Measurements from ENCODE around the gene EME2.

EME2 gene

DNA sequence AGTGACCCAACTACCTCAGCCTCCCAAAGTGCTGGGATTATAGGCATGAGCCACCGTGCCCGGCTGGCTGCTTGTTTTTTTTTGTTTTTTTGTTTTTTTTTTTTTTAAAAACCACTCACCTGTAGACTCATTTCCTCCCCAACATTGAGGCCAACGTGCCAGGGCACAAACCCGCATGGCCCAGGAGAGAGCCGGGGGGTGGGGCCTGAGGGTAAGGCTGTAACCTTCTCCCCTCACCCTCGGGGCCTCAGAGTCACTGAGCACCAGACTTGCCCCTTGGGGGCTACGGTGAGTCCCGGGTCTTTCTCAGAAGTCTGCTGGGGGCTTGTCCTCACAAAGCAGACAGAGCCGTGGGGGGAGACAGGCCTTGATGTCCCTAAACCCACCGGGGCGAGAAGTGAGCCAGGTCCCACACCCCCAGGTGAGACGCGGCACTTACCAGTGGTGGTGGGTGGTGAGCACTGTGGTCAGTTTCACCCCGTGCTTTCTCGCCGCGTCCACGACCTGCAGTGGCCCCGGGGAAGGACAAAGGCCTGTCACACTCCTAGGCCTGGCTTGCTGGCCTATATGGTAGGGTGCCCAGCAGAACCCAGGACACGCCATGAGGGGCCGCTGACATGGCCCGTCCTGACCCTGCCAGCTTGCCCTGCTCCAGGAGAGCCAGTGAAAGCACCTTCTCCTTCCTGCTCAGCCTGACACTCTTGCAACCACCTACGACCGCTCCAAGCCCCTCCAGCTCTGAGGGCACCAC is 49.4 kb downstream of the EME2 start:
- H3K27me3 ChIP-seq (ENCODE audit: low read depth, low read length), result no peaks in the 10 kb centered on the region
- H4K20me1 ChIP-seq (ENCODE audit: insufficient read depth, low read length), result no peaks in the 10 kb centered on the region
- no peak overlapping the region for H2AFZ ChIP-seq (ENCODE audit: low read depth, low read length)
- H3K9me3 ChIP-seq (ENCODE audit: insufficient read depth, low read length), result no peaks in the 10 kb centered on the region
- H3K36me3 ChIP-seq (replicated peaks; ENCODE audit: low read depth, low read length), result no peaks in the 10 kb centered on the region
- peaks cover 10% of the 10 kb centered on the region; the same call in 1 of the 2 replicates for H3K79me2 ChIP-seq (ENCODE audit: low read length)
- H3K4me1 ChIP-seq (ENCODE audit: low read length), result peaks cover 12% of the 10 kb centered on the region; the same call in 1 of the 2 replicates
- H3K4me3 ChIP-seq (ENCODE audit: low read length), result no peak overlapping the region
- no peak overlapping the region for H3K27ac ChIP-seq (ENCODE audit: low read length)
- no peak overlapping the region for H3K4me2 ChIP-seq (ENCODE audit: low read length)
- TF ChIP-seq, protein P1, sequence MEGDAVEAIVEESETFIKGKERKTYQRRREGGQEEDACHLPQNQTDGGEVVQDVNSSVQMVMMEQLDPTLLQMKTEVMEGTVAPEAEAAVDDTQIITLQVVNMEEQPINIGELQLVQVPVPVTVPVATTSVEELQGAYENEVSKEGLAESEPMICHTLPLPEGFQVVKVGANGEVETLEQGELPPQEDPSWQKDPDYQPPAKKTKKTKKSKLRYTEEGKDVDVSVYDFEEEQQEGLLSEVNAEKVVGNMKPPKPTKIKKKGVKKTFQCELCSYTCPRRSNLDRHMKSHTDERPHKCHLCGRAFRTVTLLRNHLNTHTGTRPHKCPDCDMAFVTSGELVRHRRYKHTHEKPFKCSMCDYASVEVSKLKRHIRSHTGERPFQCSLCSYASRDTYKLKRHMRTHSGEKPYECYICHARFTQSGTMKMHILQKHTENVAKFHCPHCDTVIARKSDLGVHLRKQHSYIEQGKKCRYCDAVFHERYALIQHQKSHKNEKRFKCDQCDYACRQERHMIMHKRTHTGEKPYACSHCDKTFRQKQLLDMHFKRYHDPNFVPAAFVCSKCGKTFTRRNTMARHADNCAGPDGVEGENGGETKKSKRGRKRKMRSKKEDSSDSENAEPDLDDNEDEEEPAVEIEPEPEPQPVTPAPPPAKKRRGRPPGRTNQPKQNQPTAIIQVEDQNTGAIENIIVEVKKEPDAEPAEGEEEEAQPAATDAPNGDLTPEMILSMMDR (IDR thresholded peaks at IDR 0.05; ENCODE audit: low read depth, low read length), result no peak
- TF ChIP-seq EZH2phosphoT487 (IDR thresholded peaks at IDR 0.05; ENCODE audit: low read depth), result no peak
- H3K9ac ChIP-seq (ENCODE audit: low read length), result no peak overlapping the region

DNA sequence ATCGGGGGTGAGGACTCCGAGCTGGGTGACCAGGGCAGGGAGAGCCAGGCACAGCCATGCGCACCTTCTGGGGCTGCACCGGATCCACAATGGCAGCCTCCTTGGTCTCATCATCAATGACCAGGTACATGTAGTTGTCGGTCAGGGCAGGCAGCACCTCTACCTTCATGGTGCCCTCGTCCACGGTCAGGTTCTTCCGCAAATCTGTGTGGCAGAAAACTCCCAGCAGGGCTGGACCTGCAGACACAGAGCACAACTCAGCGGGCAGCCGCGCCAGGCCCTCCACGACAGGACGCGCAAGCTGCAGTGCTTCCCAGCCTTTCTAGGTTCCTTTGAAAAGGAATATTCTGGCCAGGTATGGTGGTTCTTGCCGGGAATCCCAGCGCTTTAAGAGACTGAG is 50.2 kb downstream of the EME2 start:
- no peak for TF ChIP-seq EZH2phosphoT487 (IDR thresholded peaks at IDR 0.05; ENCODE audit: low read depth)
- TF ChIP-seq, protein P1 (IDR thresholded peaks at IDR 0.05; ENCODE audit: low read depth, low read length), result no peak
- H3K4me3 ChIP-seq (ENCODE audit: low read length), result no peak overlapping the region
- peaks cover 17% of the 10 kb centered on the region for H3K79me2 ChIP-seq (ENCODE audit: low read length)
- H3K36me3 ChIP-seq (replicated peaks; ENCODE audit: low read depth, low read length), result no peaks in the 10 kb centered on the region
- no peaks in the 10 kb centered on the region for H4K20me1 ChIP-seq (ENCODE audit: insufficient read depth, low read length)
- H3K27me3 ChIP-seq (ENCODE audit: low read depth, low read length), result no peaks in the 10 kb centered on the region
- H2AFZ ChIP-seq (ENCODE audit: low read depth, low read length), result no peak overlapping the region
- peaks cover 15% of the 10 kb centered on the region for H3K4me1 ChIP-seq (ENCODE audit: low read length)
- no peak overlapping the region for H3K27ac ChIP-seq (ENCODE audit: low read length)
- no peaks in the 10 kb centered on the region for H3K9me3 ChIP-seq (ENCODE audit: insufficient read depth, low read length)
- no peak overlapping the region for H3K9ac ChIP-seq (ENCODE audit: low read length)
- H3K4me2 ChIP-seq (ENCODE audit: low read length), result no peak overlapping the region

DNA sequence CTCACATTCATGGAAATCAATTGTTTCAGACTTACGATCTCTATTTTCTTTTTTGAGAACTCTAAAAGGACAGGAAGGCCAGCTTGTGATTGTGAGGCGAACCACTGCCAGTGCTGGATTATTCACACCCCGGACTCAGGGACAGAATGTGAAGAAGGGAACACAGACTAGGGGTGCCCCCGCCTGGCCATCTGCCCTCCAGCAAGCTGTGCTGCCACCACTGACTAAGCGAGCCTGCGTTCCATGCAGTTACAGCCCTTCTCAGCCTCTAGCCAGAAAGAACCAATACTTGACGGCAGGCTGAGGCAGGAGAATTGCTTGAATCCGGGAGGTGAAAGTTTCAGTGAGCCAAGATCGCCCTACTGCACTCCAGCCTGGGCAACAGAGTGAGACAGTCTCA is 51.2 kb downstream of the EME2 start:
- Histone ChIP-seq H3K27ac (ENCODE audit: low read length) (no peak overlapping the region), H3K4me2 (ENCODE audit: low read length) (no peak overlapping the region), H3K4me3 (ENCODE audit: low read length) (no peak overlapping the region), H3K36me3 (replicated peaks; ENCODE audit: low read depth, low read length) (no peaks in the 10 kb centered on the region), H2AFZ (ENCODE audit: low read depth, low read length) (no peak overlapping the region), H3K9me3 (ENCODE audit: insufficient read depth, low read length) (no peaks in the 10 kb centered on the region), H4K20me1 (ENCODE audit: insufficient read depth, low read length) (no peaks in the 10 kb centered on the region), H3K27me3 (ENCODE audit: low read depth, low read length) (no peaks in the 10 kb centered on the region), H3K9ac (ENCODE audit: low read length) (no peak overlapping the region), H3K79me2 (ENCODE audit: low read length) (peaks cover 25% of the 10 kb centered on the region), H3K4me1 (ENCODE audit: low read length) (peaks cover 20% of the 10 kb centered on the region)
- TF ChIP-seq EZH2phosphoT487 (IDR thresholded peaks at IDR 0.05; ENCODE audit: low read depth), result no peak
- TF ChIP-seq, protein P1 (IDR thresholded peaks at IDR 0.05; ENCODE audit: low read depth, low read length), result peak; percentile 41

DNA sequence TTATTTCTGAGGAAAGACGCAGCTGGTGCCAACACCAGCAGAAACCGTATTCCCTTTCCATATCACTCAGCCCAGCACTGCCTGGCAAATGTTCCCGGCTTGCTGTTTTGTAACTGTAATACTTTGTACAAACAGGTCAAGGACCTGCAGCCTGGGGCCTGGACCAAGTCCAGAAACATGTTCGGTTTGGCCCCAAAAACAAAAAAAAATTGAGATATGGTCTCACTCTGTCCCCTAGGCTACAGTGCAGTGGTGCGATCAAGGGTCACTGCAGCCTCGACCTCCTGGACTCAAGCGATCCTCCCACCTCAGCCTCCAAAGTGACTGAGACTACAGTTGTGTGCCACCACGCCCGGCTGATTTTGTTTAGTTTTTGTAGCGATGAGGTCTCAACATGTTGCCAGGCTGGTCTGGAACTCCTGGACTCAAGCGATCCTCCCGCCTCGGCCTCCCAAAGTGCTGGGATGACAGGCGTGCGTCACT is 52.8 kb downstream of the EME2 start:
- Histone ChIP-seq H3K36me3 (replicated peaks; ENCODE audit: low read depth, low read length) (peaks cover 3% of the 10 kb centered on the region), H3K4me2 (ENCODE audit: low read length) (peak overlapping the region; percentile 75), H3K27ac (ENCODE audit: low read length) (no peak overlapping the region), H2AFZ (ENCODE audit: low read depth, low read length) (no peak overlapping the region), H3K4me1 (ENCODE audit: low read length) (peaks cover 20% of the 10 kb centered on the region), H3K9ac (ENCODE audit: low read length) (peak overlapping the region; percentile 31; the same call in 1 of the 2 replicates), H3K4me3 (ENCODE audit: low read length) (peak overlapping the region; percentile 97), H3K9me3 (ENCODE audit: insufficient read depth, low read length) (no peaks in the 10 kb centered on the region), H3K27me3 (ENCODE audit: low read depth, low read length) (no peaks in the 10 kb centered on the region), H4K20me1 (ENCODE audit: insufficient read depth, low read length) (no peaks in the 10 kb centered on the region), H3K79me2 (ENCODE audit: low read length) (peaks cover 35% of the 10 kb centered on the region)
- TF ChIP-seq, protein P1 (IDR thresholded peaks at IDR 0.05; ENCODE audit: low read depth, low read length), result no peak
- no peak for TF ChIP-seq EZH2phosphoT487 (IDR thresholded peaks at IDR 0.05; ENCODE audit: low read depth)
